OCI-LY7 (cell line): ENCODE measurements around the gene SETBP1.

Experiments used
- EZH2phosphoT487 ChIP-seq: fragments of 200-600 bp; sonication (generic); IDR thresholded peaks from 2 replicates; pipeline ENCODE4 v1.6.1; 2018; ENCODE audit warnings: low read depth, borderline replicate concordance, mild to moderate bottlenecking, mixed run types, antibody characterized with exemption, low read length, moderate library complexity, mixed read lengths
- TF ChIP-seq, protein P1 (sequence below): fragments of 200-600 bp; sonication (generic); conservative IDR thresholded peaks from 2 replicates; pipeline ENCODE4 v1.5.1; 2014; ENCODE audit warnings: mild to moderate bottlenecking, antibody characterized with exemption, low read length, moderate library complexity, mixed read lengths

DNA sequence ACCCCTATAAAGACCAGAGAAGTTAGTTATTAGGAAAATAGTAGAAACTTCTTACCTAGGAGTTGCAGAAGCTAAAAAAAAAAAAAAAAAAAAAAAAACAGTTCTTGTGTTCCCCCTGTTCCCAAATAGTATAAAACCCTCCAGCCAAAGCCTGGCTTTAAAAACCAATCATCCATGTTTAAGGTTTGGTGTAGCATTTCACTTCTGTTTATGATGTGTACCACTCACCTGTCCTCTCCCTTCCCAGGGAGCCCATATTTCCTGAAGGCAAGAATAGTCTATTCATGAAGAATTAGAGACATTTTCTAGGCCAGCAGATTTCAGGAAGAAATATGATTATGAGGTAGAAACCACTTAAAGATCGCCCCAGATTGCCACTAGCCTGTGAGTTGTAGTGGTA, 273.6 kb downstream of the SETBP1 start:
- TF ChIP-seq, protein P1, sequence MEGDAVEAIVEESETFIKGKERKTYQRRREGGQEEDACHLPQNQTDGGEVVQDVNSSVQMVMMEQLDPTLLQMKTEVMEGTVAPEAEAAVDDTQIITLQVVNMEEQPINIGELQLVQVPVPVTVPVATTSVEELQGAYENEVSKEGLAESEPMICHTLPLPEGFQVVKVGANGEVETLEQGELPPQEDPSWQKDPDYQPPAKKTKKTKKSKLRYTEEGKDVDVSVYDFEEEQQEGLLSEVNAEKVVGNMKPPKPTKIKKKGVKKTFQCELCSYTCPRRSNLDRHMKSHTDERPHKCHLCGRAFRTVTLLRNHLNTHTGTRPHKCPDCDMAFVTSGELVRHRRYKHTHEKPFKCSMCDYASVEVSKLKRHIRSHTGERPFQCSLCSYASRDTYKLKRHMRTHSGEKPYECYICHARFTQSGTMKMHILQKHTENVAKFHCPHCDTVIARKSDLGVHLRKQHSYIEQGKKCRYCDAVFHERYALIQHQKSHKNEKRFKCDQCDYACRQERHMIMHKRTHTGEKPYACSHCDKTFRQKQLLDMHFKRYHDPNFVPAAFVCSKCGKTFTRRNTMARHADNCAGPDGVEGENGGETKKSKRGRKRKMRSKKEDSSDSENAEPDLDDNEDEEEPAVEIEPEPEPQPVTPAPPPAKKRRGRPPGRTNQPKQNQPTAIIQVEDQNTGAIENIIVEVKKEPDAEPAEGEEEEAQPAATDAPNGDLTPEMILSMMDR, result no peak
- no peak for TF ChIP-seq EZH2phosphoT487
